Endothelial cell of umbilical vein (primary cell): ENCODE data around the gene CCDC92B.

Experiments used
- EZH2 ChIP-seq: IDR thresholded peaks from 2 replicates; pipeline ENCODE4 v1.6.1; 2012; ENCODE audit warnings: borderline replicate concordance, low read depth, mild to moderate bottlenecking, moderate library complexity, low read length, inconsistent platforms; ENCODE audit not compliant: severe bottlenecking
- FOS ChIP-seq: IDR thresholded peaks from 2 replicates; pipeline ENCODE4 v1.6.1; 2011; ENCODE audit warnings: mild to moderate bottlenecking, low read length, moderate library complexity, borderline replicate concordance; ENCODE audit not compliant: insufficient read depth
- GATA2 ChIP-seq: IDR thresholded peaks from 2 replicates; pipeline ENCODE4 v1.7.0; 2011; ENCODE audit warnings: low read depth, mild to moderate bottlenecking, moderate library complexity, mixed read lengths, low read length; ENCODE audit not compliant: insufficient read length, insufficient read depth
- JUN ChIP-seq: IDR thresholded peaks from 2 replicates; pipeline ENCODE4 v1.6.1; 2011; ENCODE audit warnings: borderline replicate concordance, low read depth; ENCODE audit not compliant: insufficient read length, insufficient read depth
- POLR2A ChIP-seq: IDR thresholded peaks from 2 replicates; pipeline ENCODE4 v1.6.1; 2012; ENCODE audit warnings: low read depth, mild to moderate bottlenecking, control low read depth, low read length
- POLR2AphosphoS5 ChIP-seq: IDR thresholded peaks from 2 replicates; pipeline ENCODE4 v1.6.1; 2012; ENCODE audit warnings: low read depth, mild to moderate bottlenecking, control low read depth, low read length, moderate library complexity; ENCODE audit not compliant: insufficient read depth
- TF ChIP-seq, protein P1 (sequence below), 2 donors: IDR thresholded peaks; 1 replicate in 1 of 2; 2 replicates in 1 of 2; pipeline ENCODE4 v1.5.1; 2011; ENCODE audit warnings: low read length in 2 of 2, mild to moderate bottlenecking in 2 of 2, moderate library complexity in 2 of 2, control low read depth in 1 of 2, inconsistent platforms in 1 of 2, low read depth in 1 of 2; ENCODE audit not compliant: insufficient read depth in 1 of 2; ENCODE audit errors: extremely low read depth in 1 of 2

DNA sequence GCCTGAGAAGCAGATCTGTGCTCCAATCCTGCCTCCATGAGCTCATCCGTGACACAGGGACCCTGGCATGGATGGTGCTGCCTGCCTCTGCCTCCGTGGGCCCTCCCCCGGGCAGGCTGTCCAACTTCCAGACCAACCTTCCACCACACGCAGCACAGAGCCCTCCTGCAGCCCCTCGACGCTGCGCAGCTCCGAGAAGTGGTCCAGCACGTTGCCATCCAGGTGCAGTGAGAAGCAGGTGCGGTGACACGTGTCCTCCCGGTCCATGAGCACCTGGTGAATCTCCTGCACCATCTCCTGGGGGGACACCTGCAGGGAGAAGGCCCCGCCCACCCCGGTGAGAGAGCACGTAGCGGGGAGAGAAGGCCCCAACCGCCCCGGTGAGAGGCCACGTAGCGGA, 46.3 kb downstream of the CCDC92B start:
- TF ChIP-seq, protein P1, sequence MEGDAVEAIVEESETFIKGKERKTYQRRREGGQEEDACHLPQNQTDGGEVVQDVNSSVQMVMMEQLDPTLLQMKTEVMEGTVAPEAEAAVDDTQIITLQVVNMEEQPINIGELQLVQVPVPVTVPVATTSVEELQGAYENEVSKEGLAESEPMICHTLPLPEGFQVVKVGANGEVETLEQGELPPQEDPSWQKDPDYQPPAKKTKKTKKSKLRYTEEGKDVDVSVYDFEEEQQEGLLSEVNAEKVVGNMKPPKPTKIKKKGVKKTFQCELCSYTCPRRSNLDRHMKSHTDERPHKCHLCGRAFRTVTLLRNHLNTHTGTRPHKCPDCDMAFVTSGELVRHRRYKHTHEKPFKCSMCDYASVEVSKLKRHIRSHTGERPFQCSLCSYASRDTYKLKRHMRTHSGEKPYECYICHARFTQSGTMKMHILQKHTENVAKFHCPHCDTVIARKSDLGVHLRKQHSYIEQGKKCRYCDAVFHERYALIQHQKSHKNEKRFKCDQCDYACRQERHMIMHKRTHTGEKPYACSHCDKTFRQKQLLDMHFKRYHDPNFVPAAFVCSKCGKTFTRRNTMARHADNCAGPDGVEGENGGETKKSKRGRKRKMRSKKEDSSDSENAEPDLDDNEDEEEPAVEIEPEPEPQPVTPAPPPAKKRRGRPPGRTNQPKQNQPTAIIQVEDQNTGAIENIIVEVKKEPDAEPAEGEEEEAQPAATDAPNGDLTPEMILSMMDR (IDR thresholded peaks at IDR 0.05; ENCODE audit: extremely low read depth in 1 of 2, insufficient read depth in 1 of 2, low read depth in 1 of 2, low read length in 2 of 2): no peak
- TF ChIP-seq EZH2 (no peak), POLR2AphosphoS5 (no peak), FOS (no peak), POLR2A (no peak), GATA2 (no peak), JUN (no peak)
